Liver (tissue), 3 donors: ENCODE measurements around the gene BTBD9.

Experiments
- CTCF ChIP-seq: fragments of 150-350 bp; IDR thresholded peaks from 2 replicates; pipeline ENCODE4 v1.5.1; 2017; ENCODE audit warnings: improper control_type of control experiment, low read depth, low read length; ENCODE audit not compliant: missing input control
- EGR1 ChIP-seq, 2 donors: IDR thresholded peaks; 2 replicates each; pipeline ENCODE4 v1.6.1; 2016 to 2018; ENCODE audit warnings: antibody characterized with exemption in 2 of 2, low read depth in 2 of 2
- FOXA1 ChIP-seq: IDR thresholded peaks from 2 replicates; pipeline ENCODE4 v1.6.1; 2016; ENCODE audit warnings: antibody characterized with exemption
- GABPA ChIP-seq, 2 donors: IDR thresholded peaks in 1 of 2; conservative IDR thresholded peaks in 1 of 2; 2 replicates each; pipeline ENCODE4 v1.6.1; 2016; ENCODE audit warnings: antibody characterized with exemption in 2 of 2, mild to moderate bottlenecking in 1 of 2, moderate library complexity in 1 of 2
- HNF4A ChIP-seq, 2 donors: conservative IDR thresholded peaks; 2 replicates each; pipeline ENCODE4 v1.6.1; 2016; ENCODE audit warnings: antibody characterized with exemption in 2 of 2, mild to moderate bottlenecking in 2 of 2
- JUND ChIP-seq, 2 donors: IDR thresholded peaks; 2 replicates each; pipeline ENCODE4 v1.6.1; 2016; ENCODE audit warnings: antibody characterized with exemption in 2 of 2
- MAX ChIP-seq: IDR thresholded peaks from 2 replicates; pipeline ENCODE4 v1.6.1; 2016; ENCODE audit warnings: antibody characterized with exemption
- REST ChIP-seq: IDR thresholded peaks from 2 replicates; pipeline ENCODE4 v1.6.1; 2016; ENCODE audit warnings: antibody characterized with exemption, mild to moderate bottlenecking
- SP1 ChIP-seq: IDR thresholded peaks from 2 replicates; pipeline ENCODE4 v1.6.1; 2018; ENCODE audit warnings: antibody characterized with exemption, mild to moderate bottlenecking
- TAF1 ChIP-seq: conservative IDR thresholded peaks from 2 replicates; pipeline ENCODE4 v1.6.1; 2016; ENCODE audit warnings: antibody characterized with exemption, mild to moderate bottlenecking
- YY1 ChIP-seq: IDR thresholded peaks from 2 replicates; pipeline ENCODE4 v1.6.1; 2016; ENCODE audit warnings: antibody characterized with exemption, mild to moderate bottlenecking
- donor health status: healthy.
- donor health status: healthy.

- TF ChIP-seq CTCF (no peak), SP1 (no peak), JUND (IDR thresholded peaks at IDR 0.05) (no peak), HNF4A (conservative IDR thresholded peaks at IDR 0.05) (no peak), YY1 (no peak), MAX (no peak), TAF1 (no peak), REST (no peak), GABPA (IDR thresholded peaks at IDR 0.05 in 1 of 2, conservative IDR thresholded peaks at IDR 0.05 in 1 of 2) (no peak), FOXA1 (no peak), EGR1 (IDR thresholded peaks at IDR 0.05; ENCODE audit: low read depth in 2 of 2) (no peak)
Observed at GRCh38 chr6:38499529-38500096, 140.1 kb downstream of the BTBD9 start.
